Measurements from ENCODE around the gene STAG3.

GRCh38 chr7:100148559-100149328 lies 29.0 kb upstream of the STAG3 start, which contains the start of gene LAMTOR4:
- no peak; the same call in 1 of the 2 replicates for TF ChIP-seq SIN3A (IDR thresholded peaks at IDR 0.05; ENCODE audit: borderline replicate concordance, insufficient read depth, low read depth, low read length)
- no peak for TF ChIP-seq CTCF (IDR thresholded peaks at IDR 0.05)

Data from Panc1 (cell line).